ENCODE results near the gene TPMT.

Gene TPMT

DNA sequence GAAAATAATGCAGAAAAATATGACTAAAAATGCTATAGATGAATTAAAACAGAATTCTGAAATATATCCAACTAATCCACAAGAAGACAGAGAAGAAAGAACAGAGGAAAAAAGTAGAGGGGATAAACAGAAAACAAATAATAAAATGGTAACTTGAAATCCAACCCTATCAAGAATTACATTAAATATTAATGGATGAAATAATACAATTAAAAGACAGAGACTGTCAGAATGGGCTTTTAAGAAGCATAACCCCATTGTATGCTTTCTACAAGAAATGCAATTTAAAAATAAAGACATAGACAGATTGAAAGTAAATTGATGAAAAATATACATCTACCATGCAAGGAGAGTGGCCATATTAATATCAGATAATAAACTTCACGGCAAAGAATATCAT, 47.8 kb downstream of the TPMT start:
- no peak for DNase-seq

DNA sequence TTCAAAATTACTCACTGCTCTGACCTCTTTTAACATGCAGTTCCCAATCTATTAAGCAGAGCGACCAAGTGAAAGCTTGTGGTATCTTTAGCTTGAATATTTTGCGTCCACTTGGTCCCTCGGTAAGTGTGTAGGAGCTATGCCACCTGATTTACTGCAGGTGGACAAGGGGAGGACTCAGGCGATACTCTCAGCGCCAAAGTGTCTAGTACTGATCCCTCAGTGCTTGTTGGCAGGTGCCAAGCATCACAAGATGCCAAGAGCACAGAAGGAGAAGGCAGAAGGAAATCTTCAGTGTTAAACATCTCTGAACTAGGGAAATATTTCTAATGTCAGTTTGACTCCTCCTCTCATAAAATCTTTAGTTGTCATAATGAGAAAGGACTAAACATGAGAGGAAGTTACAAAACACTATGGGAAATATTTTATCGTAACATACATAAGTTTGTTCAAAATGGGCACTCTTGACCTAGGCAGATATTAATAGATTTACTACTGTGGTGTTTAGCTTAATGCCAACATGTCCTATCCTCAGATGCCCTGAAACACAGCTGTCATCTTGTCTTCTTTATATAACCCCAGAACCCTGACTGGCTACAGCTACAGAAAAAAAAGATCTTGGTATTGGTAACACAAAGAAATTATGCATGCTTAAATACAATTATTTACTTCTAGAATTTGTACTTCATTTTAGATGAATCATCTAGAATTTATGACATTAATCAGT, 51.9 kb downstream of the TPMT start:
- no peak for DNase-seq

DNA sequence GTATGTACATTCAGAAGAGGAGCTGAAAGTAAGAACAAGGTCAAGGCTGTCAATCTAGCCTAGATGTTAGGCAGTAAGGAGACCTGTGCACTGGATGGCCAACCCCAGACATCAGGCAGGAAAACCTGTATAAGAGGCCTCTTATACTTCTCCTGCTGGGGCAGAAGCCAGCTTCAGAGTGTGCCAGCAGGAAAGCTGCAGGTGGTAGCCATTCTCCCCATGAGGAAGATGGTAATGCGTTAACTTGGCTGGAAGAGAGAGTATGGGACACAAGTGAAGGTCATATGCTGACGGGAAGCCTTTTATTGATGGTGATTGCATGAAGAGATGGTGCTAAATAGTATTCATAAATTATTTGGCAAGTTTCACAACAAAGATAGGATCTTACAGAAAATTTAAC, 53.0 kb downstream of the TPMT start:
- DNase-seq, result no peak

- DNase-seq, result no peak
Observed at GRCh38 chr6:18101271-18101670, 53.6 kb downstream of the TPMT start.

DNA sequence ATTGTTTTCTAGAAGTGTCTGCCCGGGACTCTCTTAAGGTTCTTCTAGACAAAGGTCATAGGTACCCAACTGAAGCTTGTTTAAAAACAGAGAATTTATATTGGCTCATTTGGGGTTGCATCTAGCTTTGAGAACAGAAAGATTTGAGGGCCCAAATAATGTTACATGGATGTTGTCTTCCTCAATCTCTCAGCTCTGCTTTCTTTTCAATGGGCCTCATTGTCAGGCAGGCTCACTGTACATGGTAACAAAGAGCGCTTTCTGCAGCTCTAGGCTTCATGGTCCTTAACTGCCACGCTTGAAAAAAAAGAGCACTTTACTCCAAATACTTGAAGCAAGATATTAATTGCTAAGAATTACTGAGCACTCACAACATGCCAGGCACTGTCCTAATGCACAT, 54.6 kb downstream of the TPMT start:
- no peak for DNase-seq

DNA sequence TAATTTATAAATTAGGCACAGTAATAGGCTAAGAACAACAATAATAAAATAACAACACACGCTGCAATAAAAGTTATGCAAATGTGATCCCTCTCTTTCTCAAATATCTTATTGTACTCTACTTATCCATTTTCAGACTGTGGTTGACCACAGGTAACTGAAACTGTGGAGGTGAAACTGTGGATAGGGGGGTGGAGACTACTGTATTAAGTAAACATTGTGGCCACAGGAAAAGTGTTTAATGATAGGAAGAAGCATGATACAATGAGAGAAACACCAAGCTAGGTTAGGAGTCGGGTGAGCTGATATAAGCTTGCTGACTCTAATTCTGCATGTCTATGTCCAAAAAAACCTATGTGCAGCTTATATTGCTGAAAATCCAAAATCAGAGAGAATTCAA, 55.4 kb downstream of the TPMT start:
- DNase-seq, result no peak

- no peak for DNase-seq
Observed at GRCh38 chr6:18096423-18096822, 58.5 kb downstream of the TPMT start.

GRCh38 chr6:18091382-18091781, 63.5 kb downstream of the TPMT start:
- DNase-seq, result no peak

DNA sequence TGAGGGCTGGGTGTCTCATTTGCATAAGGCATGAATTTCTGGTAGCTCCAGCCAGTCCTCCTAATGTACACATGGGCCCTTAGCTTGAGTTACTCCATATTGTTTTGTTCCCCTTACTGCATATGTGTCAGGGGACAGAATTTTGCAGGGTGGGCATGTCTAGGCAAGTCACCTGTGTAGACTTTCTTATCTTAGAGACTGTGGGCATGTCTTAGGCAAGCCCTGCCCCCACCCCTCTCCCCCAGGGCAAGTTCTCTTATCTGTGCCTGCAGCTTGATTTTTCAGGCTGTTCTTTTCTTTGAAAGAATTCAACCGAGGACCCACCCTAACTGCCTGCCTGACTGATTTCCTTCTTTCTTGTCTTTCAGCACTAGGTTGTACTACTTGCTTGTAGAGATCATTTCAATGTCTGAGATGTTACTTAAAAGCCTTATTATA, 64.5 kb downstream of the TPMT start:
- DNase-seq, result no peak

GRCh38 chr6:18088419-18089296, 66.2 kb downstream of the TPMT start:
- DNase-seq, result no peak

DNA sequence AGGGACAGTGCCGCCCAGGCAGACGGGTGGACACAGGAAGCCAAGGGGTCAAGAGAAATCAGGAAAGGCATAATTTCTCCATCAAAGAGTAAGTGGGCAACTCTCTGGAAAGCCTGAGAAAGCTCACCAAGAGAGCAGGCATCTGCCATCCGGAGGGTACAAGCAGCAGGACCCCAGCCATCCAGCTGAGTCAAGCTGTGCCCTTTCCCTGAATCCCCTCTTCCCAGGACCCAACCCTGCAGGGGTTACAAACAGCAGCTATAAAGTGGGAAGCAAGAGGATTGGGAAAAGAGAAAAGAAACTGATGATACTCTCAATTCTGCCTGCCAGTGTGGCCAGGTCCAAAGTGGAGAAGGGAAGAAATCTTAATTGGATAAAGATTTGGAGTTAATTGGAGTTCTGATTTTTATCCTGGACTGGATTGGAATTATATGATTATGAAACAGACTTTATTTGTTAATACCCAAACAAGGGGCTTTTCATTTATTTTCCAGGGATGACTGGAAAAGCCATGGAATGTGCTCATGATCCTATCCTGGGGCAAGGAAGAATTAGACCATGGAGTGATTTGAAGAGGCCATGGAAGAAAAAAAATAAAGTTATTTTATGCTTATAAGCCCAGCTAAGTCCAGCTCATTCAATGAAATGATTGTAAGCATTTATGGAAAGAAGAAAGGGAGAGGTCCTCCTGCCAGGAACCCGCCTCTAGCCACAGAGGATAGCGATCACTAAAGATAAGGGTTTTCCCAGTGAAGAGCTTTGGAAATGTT, 67.3 kb downstream of the TPMT start:
- no peak for DNase-seq

DNA sequence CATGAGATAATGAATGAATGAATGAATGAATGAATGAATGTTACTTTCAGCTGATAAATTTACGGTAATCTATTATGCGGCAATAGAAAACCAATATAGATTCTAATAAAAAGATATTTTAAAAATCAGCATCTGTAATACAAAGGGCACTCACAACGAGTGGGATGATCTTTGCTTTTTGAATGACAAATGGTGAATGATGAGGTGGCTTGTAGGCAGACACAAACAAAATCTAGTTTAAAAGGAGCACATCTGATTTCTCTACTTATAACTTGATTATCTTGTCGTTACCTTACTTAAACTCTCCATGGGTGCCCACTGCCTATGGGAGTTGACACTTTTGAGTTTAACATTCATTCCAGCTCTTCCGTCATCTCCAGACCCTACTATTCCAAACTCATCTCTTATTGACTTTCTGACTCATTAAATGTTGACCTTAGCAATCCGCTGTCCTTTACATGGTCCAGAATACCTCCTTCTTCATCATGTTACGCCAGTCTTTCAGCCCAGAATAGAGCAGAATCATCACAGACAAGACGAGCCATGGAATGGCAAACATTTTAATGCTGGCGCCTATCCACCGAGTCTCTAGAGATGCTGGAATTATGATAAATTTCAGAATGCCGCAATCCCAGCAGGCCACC, 73.7 kb downstream of the TPMT start:
- DNase-seq, result no peak

- no peak for DNase-seq
Observed at GRCh38 chr6:18080544-18080943, 74.3 kb downstream of the TPMT start.

DNA sequence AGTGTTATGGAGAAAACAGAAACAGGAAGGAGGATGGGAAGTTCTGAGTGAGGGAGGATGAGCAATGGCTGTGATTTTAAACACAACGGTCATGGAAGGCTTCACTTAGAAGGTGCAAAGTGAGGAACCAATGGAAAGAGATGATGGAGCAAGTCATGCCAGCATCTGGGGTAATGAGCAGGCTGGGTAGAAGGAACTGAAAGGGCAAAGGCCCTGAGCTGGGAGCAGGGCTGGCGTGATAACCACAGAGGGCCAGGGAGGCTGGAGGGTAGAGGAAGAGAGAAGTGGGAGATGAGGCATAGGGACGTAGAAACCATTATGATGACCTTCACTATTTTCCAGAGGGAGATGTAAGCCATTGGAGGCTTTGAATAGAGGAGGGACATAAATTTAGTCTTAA, 76.0 kb downstream of the TPMT start:
- peak; percentile 57 for DNase-seq

Data from inflammatory macrophage treated with lipopolysaccharide for 4 hours (primary cell).